ENCODE data around the gene ROCK2.

DNA sequence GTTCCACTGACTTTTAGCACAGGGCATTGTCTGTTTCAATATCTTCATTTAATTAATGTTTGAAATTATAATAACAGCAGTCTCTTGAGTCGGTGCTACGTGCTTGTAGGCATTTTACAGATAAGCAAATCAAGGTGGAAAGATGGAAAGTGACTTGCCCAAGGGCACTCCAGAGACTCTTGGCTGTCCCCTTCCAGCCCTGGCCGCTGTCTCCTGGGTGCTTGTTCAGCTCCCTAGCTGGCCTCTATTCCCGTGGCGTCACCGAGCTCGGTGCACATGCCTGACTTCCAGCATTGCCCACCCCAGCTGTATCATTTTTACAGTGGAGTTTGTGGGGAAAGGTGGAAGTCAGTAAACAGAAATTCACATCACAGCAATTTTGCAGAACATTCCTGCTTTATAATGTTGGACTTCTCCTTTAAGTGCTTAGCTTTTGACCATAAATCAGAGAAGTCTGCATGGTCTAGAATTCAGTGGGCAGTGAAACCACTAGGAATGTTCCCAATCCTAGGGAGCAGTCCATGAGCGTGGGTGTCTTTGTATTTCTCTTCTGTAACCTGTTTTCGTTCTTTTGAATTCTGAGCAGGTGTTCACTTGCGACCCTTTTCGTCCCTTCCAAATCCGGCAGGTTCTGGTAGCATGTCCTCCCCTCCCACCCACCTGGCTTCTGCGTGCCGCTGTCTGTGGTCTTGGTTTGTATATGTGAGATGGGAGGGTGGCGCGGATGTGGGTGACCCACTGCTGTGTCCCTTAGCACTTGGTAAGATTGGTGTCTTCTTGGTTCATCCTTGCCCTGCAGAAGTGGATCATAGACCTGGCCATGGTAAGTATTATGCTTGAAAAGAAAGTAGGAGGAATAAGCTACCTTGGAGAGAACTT is 180.8 kb downstream of the ROCK2 start:
- no peak for TF ChIP-seq REST (IDR thresholded peaks at IDR 0.05; ENCODE audit: insufficient read depth in 1 of 2, low read depth in 2 of 2, low read length in 2 of 2)
- no peak for TF ChIP-seq POLR2AphosphoS5 (IDR thresholded peaks at IDR 0.05; ENCODE audit: low read depth, low read length)

Measured in PFSK-1 (cell line).